ENCODE data around the gene MIDN.

GRCh38 chr19:1290196-1290702 lies 41.9 kb downstream of the MIDN start:
- TF ChIP-seq ZNF707 (tag by site-specific recombination; IDR thresholded peaks at IDR 0.05) (no peak), ZBTB11 (tag by site-specific recombination; conservative IDR thresholded peaks at IDR 0.05; ENCODE audit: low read depth) (no peak), KLF10 (tag by site-specific recombination; IDR thresholded peaks at IDR 0.05) (no peak)
